HepG2 (cell line): ENCODE measurements around the gene TLR1. TPM values are rescaled to one million over a fixed set of nuclear protein-coding genes. Genes with fewer than 3 reads are reported as not detected.

Experiments used
- ATAC-seq: fragments of 200-7000 bp; cut with Tn5 transposase; 3 replicates; pipeline ENCODE4 v1.9.1; 2020; ENCODE audit warnings: mild to moderate bottlenecking, moderate library complexity
- Bru-seq: library from RNA; stranded (reverse); fragments of 400-500 nt; gene quantifications from one replicate; lab custom pipeline; 2021; lab: Mats Ljungman, UMichigan
- BruChase-seq, 2 experiments: library from RNA; stranded (reverse); fragments of 400-500 nt; gene quantifications; one replicate each; lab custom pipeline; 2021; lab: Mats Ljungman, UMichigan
- BruUV-seq: library from RNA; stranded (reverse); fragments of 400-500 nt; replicated peaks from 2 replicates; lab custom pipeline; 2021; lab: Mats Ljungman, UMichigan
- CTCF ChIA-PET: fragments of 300-600 bp; formaldehyde crosslinking; extraction: SDS; loops from one replicate; lab custom pipeline; 2021; ENCODE audit warnings: low total read pairs, inconsistent platforms, low intra/inter-chr PET ratio; lab: Yijun Ruan, JAX
- POLR2A ChIA-PET: fragments of 350-600 bp; sonication (Branson Sonifier 250); formaldehyde crosslinking; loops from one replicate; lab custom pipeline; 2020; ENCODE audit warnings: antibody characterized with exemption, inconsistent platforms; lab: Yijun Ruan, JAX
- DNase-seq: peaks from one replicate; pipeline ENCODE4 v3.0.0-alpha.2; 2015; ENCODE audit warnings: low spot score
- FAIRE-seq: peaks from 3 replicates; lab custom pipeline; 2011; peaks lifted over from hg19 to GRCh38; lab: Jason Lieb, UNC
- H2AFZ ChIP-seq: one replicate; pipeline ENCODE4 v1.6.1; 2011; ENCODE audit warnings: low read length, inconsistent platforms
- H3K27ac ChIP-seq: fragments of 300-600 bp; 3 replicates; pipeline ENCODE4 v1.8.0; 2011; ENCODE audit warnings: mixed run types, mild to moderate bottlenecking, mixed read lengths, low read length, inconsistent platforms; ENCODE audit not compliant: insufficient read depth; ENCODE audit errors: extremely low read length
- H3K27me3 ChIP-seq, 2 experiments: fragments of 200-600 bp in 1 of 2; 2 replicates in 1 of 2; 3 replicates in 1 of 2; pipeline versions ENCODE4 v1.6.0 to v1.8.0; 2011; ENCODE audit warnings: low read length in 2 of 2, mild to moderate bottlenecking in 2 of 2, moderate library complexity in 2 of 2, inconsistent platforms in 1 of 2; ENCODE audit not compliant: insufficient read depth in 2 of 2, control insufficient read depth in 1 of 2
- H3K36me3 ChIP-seq, 2 experiments: fragments of 200-600 bp in 1 of 2; replicated peaks in 1 of 2; 2 replicates in 1 of 2; 3 replicates in 1 of 2; pipeline versions ENCODE4 v1.5.1 to v1.8.0; 2011; ENCODE audit warnings: low read length in 2 of 2, inconsistent platforms in 1 of 2; ENCODE audit not compliant: insufficient read depth in 2 of 2, control insufficient read depth in 1 of 2
- H3K4me1 ChIP-seq: 2 replicates; pipeline ENCODE4 v1.5.1; 2012; ENCODE audit warnings: low read length, inconsistent platforms; ENCODE audit not compliant: insufficient read depth
- H3K4me2 ChIP-seq: 2 replicates; pipeline ENCODE4 v1.6.0; 2011; ENCODE audit warnings: low read depth, low read length, inconsistent platforms
- H3K4me3 ChIP-seq, 3 experiments: fragments of 200-600 bp in 1 of 3; sonication (generic), shearing (Covaris generic) in 1 of 3; replicated peaks in 1 of 3; 2 replicates each; pipeline ENCODE4 v1.5.1; 2011 to 2016; ENCODE audit warnings: low read length in 3 of 3, inconsistent platforms in 2 of 3, low read depth in 2 of 3, mild to moderate bottlenecking in 2 of 3, control low read depth in 1 of 3, mixed read lengths in 1 of 3; ENCODE audit not compliant: insufficient read depth in 1 of 3
- H3K79me2 ChIP-seq: one replicate; pipeline ENCODE4 v1.6.1; 2011; ENCODE audit warnings: low read length, inconsistent platforms; ENCODE audit not compliant: insufficient read depth
- H3K9ac ChIP-seq: 2 replicates; pipeline ENCODE4 v1.6.0; 2011; ENCODE audit warnings: mild to moderate bottlenecking, low read depth, low read length, inconsistent platforms; ENCODE audit not compliant: insufficient read depth
- H3K9me3 ChIP-seq: 2 replicates; pipeline ENCODE4 v1.5.1; 2012; ENCODE audit warnings: mild to moderate bottlenecking, low read length
- H4K20me1 ChIP-seq: 2 replicates; pipeline ENCODE4 v1.6.0; 2011; ENCODE audit warnings: inconsistent platforms, mild to moderate bottlenecking, low read length, moderate library complexity; ENCODE audit not compliant: insufficient read depth
- CERS6 ChIP-seq: sonication (generic); formaldehyde crosslinking; IDR thresholded peaks from 2 replicates; pipeline ENCODE4 v1.5.0; 2020; ENCODE audit warnings: missing genetic modification reagents
- CTCF ChIP-seq: sonication (generic); formaldehyde crosslinking; IDR thresholded peaks from 2 replicates; pipeline ENCODE4 v1.5.0; 2020; ENCODE audit warnings: mild to moderate bottlenecking, missing genetic modification reagents, moderate library complexity
- SMC3 ChIP-seq: IDR thresholded peaks from 2 replicates; pipeline ENCODE4 v1.6.1; 2011; ENCODE audit warnings: low read length, improper control_type of control experiment
- STAG1 ChIP-seq: sonication (generic); formaldehyde crosslinking; IDR thresholded peaks from 2 replicates; pipeline ENCODE4 v1.4.0; 2020; ENCODE audit warnings: missing genetic modification reagents
- TFDP1 ChIP-seq: IDR thresholded peaks from 2 replicates; pipeline ENCODE4 v1.6.1; 2016; ENCODE audit warnings: missing compliant biosample characterization, missing genetic modification reagents, borderline replicate concordance
- ZNF121 ChIP-seq: sonication (generic); formaldehyde crosslinking; IDR thresholded peaks from 2 replicates; pipeline ENCODE4 v1.5.0; 2020; ENCODE audit warnings: mild to moderate bottlenecking, missing genetic modification reagents
- ZNF256 ChIP-seq: sonication (generic); formaldehyde crosslinking; conservative IDR thresholded peaks from 2 replicates; pipeline ENCODE4 v1.4.0; 2020; ENCODE audit warnings: missing genetic modification reagents
- ZNF512B ChIP-seq: sonication (generic); formaldehyde crosslinking; IDR thresholded peaks from 2 replicates; pipeline ENCODE4 v1.5.1; 2020; ENCODE audit warnings: missing genetic modification reagents, mild to moderate bottlenecking, borderline replicate concordance
- WGBS: methylation state at CpG from one replicate; pipeline ENCODE4 v1.1.6; 2017; ENCODE audit warnings: low lambda C conversion rate; 5-methylcytosine and 5-hydroxymethylcytosine counted together
- in situ Hi-C: cut with HindIII; loops from 2 replicates; pipeline ENCODE4 v1.10.0; 2017; ENCODE audit warnings: low pct_unique_long_range_greater_than_20kb; ENCODE audit not compliant: extremely low pct_ligation_motif_present
- intact Hi-C: fragments of 100-400 bp; cut with micrococcal nuclease; formaldehyde crosslinking; loops from one replicate; pipeline ENCODE4 v1.10.0; 2022; ENCODE audit not compliant: unreplicated experiment
- long read RNA-seq, 2 experiments: library from RNA in 1 of 2; library from polyadenylated mRNA in 1 of 2; stranded (forward) in 1 of 2; unstranded in 1 of 2; transcript quantifications; one replicate each; pipeline ENCODE4 v2.0.0, GENCODE V29; 2019 to 2022
- polyA minus RNA-seq, 3 experiments: library from RNA; depleted of rRNA, polyadenylated mRNA; stranded (reverse); fragments of >200 nt; gene quantifications; 2 replicates each; pipeline ENCODE4 v1.2.3, GENCODE V29; 2011; ENCODE audit warnings: low replicate concordance in 1 of 3
- polyA plus RNA-seq, 8 experiments: library from polyadenylated mRNA; depleted of rRNA in 3 of 8; stranded (reverse) in 7 of 8; unstranded in 1 of 8; fragments of >200 nt; fragmentation: Illumina TruSeq in 4 of 8; extraction: Trizol in 4 of 8; gene quantifications; 2 replicates each; pipeline versions ENCODE4 v1.2.1 to v1.2.3, GENCODE V29; 2011 to 2016; ENCODE audit warnings: low read depth in 4 of 8, missing spikeins in 1 of 8, mixed read lengths in 1 of 8; ENCODE audit not compliant: insufficient read depth in 1 of 8
- total RNA-seq, 5 experiments: library from RNA; depleted of rRNA; stranded (reverse); fragments of >200 nt; fragmentation: Illumina TruSeq; extraction: Trizol; gene quantifications; 2 replicates each; pipeline ENCODE4 v1.2.3, GENCODE V29; 2016; ENCODE audit warnings: low read depth in 1 of 5

TLR1 gene
- total RNA-seq (2016; rRNA removed; fragmentation: Illumina TruSeq; extraction: Trizol): 0.11 TPM in 1 of 2 replicates, not detected in the other
- total RNA-seq (2016; cell fraction: cytosol; rRNA removed; fragmentation: Illumina TruSeq; extraction: Trizol; ENCODE audit: low read depth): not detected in 2 replicates
- total RNA-seq (2016; cell fraction: insoluble cytoplasmic fraction; rRNA removed; fragmentation: Illumina TruSeq; extraction: Trizol): 0.19 and 0.21 TPM in 2 replicates
- 0.09 TPM in 1 of 2 replicates, not detected in the other for total RNA-seq (2016; cell fraction: membrane; rRNA removed; fragmentation: Illumina TruSeq; extraction: Trizol)
- total RNA-seq (2016; cell fraction: nucleus; rRNA removed; fragmentation: Illumina TruSeq; extraction: Trizol): 0.19 and 0.43 TPM in 2 replicates
- polyA plus RNA-seq (2011; rRNA removed): 0.08 TPM in 2 replicates
- polyA plus RNA-seq (2011; cell fraction: cytosol; rRNA removed): 0.04 and 0.09 TPM in 2 replicates
- polyA plus RNA-seq (2011; cell fraction: nucleus; rRNA removed): 0.05 and 0.07 TPM in 2 replicates
- polyA plus RNA-seq (2012): 0.20 and 0.23 TPM in 2 replicates
- not detected in 2 replicates for polyA plus RNA-seq (2016; cell fraction: cytosol; fragmentation: Illumina TruSeq; extraction: Trizol; ENCODE audit: low read depth)
- polyA plus RNA-seq (2016; cell fraction: insoluble cytoplasmic fraction; fragmentation: Illumina TruSeq; extraction: Trizol; ENCODE audit: low read depth): not detected in 2 replicates
- 0.18 TPM in 1 of 2 replicates, not detected in the other for polyA plus RNA-seq (2016; cell fraction: membrane; fragmentation: Illumina TruSeq; extraction: Trizol; ENCODE audit: low read depth)
- not detected in 2 replicates for polyA plus RNA-seq (2016; cell fraction: nucleus; fragmentation: Illumina TruSeq; extraction: Trizol; ENCODE audit: insufficient read depth, low read depth)
- polyA minus RNA-seq (2011; rRNA and poly(A)+ RNA removed; ENCODE audit: low replicate concordance): 0.07 TPM in 1 of 2 replicates, not detected in the other
- not detected in 2 replicates for polyA minus RNA-seq (2011; cell fraction: cytosol; rRNA and poly(A)+ RNA removed)
- 0.39 and 0.87 TPM in 2 replicates for polyA minus RNA-seq (2011; cell fraction: nucleus; rRNA and poly(A)+ RNA removed)
- percentile 16 among the genes with signal in this experiment for Bru-seq, nascent RNA
- BruChase-seq, experiment 1, labeled RNA remaining after a 6-hour chase: percentile 28 among the genes with signal in this experiment
- BruChase-seq, experiment 2, labeled RNA remaining after a 2-hour chase: percentile 24 among the genes with signal in this experiment
- long read RNA-seq, experiment 1: 0 reads
- long read RNA-seq, experiment 2, partial matches to known transcripts: 0 of 1 reads
- long read RNA-seq, experiment 2, other reads (novel, unspliced or antisense): 1 of 1 reads

GRCh38 chr4:38804654-38805295 lies at the start of gene TLR1:
TLR1 (minus strand) TSS chr4:38804791; CDS start chr4:38798831, 5,960 bp downstream.
- H2AFZ ChIP-seq: peak within 1 kb of the TSS; percentile 28
- no peaks in the 10 kb centered on the region; the same call in 1 of the 2 replicates for H3K9me3 ChIP-seq
- intact Hi-C loops: loop anchor here (1.0 kb wide), 1 partner anchor 45 kb away; no protein-coding TSS in a partner anchor
- peak within 1 kb of the TSS; percentile 53 for H3K4me2 ChIP-seq
- H3K36me3 ChIP-seq: no peaks in the 10 kb centered on the region
- in situ Hi-C loops: no loop called here
- no peak within 1 kb of the TSS for H3K27ac ChIP-seq
- peaks cover 0 to 8% of the 10 kb centered on the region in 2 experiments; a peak in 1 of 5 replicates for H3K27me3 ChIP-seq
- TF ChIP-seq CERS6 (CRISPR knock-in tag) (no peak), CTCF (CRISPR knock-in tag) (peak; percentile 50), TFDP1 (CRISPR knock-in tag) (no peak), SMC3 (peak; percentile 30; the same call in 1 of the 2 replicates), ZNF256 (CRISPR knock-in tag) (no peak), ZNF512B (CRISPR knock-in tag) (no peak), ZNF121 (CRISPR knock-in tag) (no peak), STAG1 (peak; percentile 31; the same call in 1 of the 2 replicates)
- peaks cover 12% of the 10 kb centered on the region for H3K4me1 ChIP-seq
- BruUV-seq: no TSS peak
- ChIA-PET CTCF (interaction anchor here (1.0 to 1.2 kb wide), 2 partner anchors 21 to 45 kb away, joined by 3 to 5 read pairs; no protein-coding TSS in a partner anchor), POLR2A (no interaction called here)
- H3K4me3 ChIP-seq: peak within 1 kb of the TSS in 1 of 3 experiments; percentile 16; a peak in 2 of 6 replicates
- DNase-seq (peak; percentile 25), ATAC-seq (no peak), FAIRE-seq (peak; percentile 12)
- H4K20me1 ChIP-seq: no peaks in the 10 kb centered on the region
- no peaks in the 10 kb centered on the region for H3K79me2 ChIP-seq
- 35% methylated on average over 7 of the region's 7 CpGs for WGBS
- no peak within 1 kb of the TSS for H3K9ac ChIP-seq
